ENCODE results near the gene SHANK2. TPM values are rescaled to one million over a fixed set of nuclear protein-coding genes. Genes with fewer than 3 reads are reported as not detected.

SHANK2 gene
- polyA plus RNA-seq, 1 donor from 2014 or later = 13.6 TPM

GRCh38 chr11:71268706-71269321 is 16.4 kb upstream of the SHANK2 start:
- Histone ChIP-seq H3K9me3 (ENCODE audit: low read length) (no peaks in the 10 kb centered on the region), H3K9ac (ENCODE audit: low read length) (no peak overlapping the region), H3K9me2 (ENCODE audit: insufficient read depth, low read length) (no peaks in the 10 kb centered on the region), H3K27me3 (ENCODE audit: insufficient read depth, low read depth, low read length) (no peaks in the 10 kb centered on the region), H3K4me3 (ENCODE audit: low read length) (no peak overlapping the region), H4K20me1 (ENCODE audit: insufficient read depth) (no peaks in the 10 kb centered on the region), H3K4me2 (ENCODE audit: low read length) (no peak overlapping the region), H3K36me3 (ENCODE audit: insufficient read depth, low read length) (no peaks in the 10 kb centered on the region), H3K79me2 (replicated peaks; ENCODE audit: insufficient read depth, low read length) (no peaks in the 10 kb centered on the region), H3K27ac (ENCODE audit: low read length) (no peak overlapping the region), H3F3A (ENCODE audit: insufficient read depth, low read length, poor library complexity, severe bottlenecking) (no peaks in the 10 kb centered on the region), H2AFZ (ENCODE audit: low read depth, low read length) (no peak overlapping the region)
- no peak for TF ChIP-seq MXI1 (conservative IDR thresholded peaks at IDR 0.05; ENCODE audit: poor library complexity, severe bottlenecking)

- TF ChIP-seq MXI1 (conservative IDR thresholded peaks at IDR 0.05; ENCODE audit: poor library complexity, severe bottlenecking) (no peak), EZH2 (IDR thresholded peaks at IDR 0.05; ENCODE audit: borderline replicate concordance, insufficient read depth, low read length, poor library complexity, severe bottlenecking) (no peak), TAF1 (IDR thresholded peaks at IDR 0.05; ENCODE audit: low read depth) (no peak), EP300 (conservative IDR thresholded peaks at IDR 0.05; ENCODE audit: poor library complexity, severe bottlenecking) (no peak), SMC3 (conservative IDR thresholded peaks at IDR 0.05; ENCODE audit: poor library complexity) (no peak), RAD21 (conservative IDR thresholded peaks at IDR 0.05) (no peak), CTCF (IDR thresholded peaks at IDR 0.05; ENCODE audit: poor library complexity, severe bottlenecking) (no peak), POLR2AphosphoS5 (IDR thresholded peaks at IDR 0.05) (no peak)
- TF ChIP-seq, protein P1, sequence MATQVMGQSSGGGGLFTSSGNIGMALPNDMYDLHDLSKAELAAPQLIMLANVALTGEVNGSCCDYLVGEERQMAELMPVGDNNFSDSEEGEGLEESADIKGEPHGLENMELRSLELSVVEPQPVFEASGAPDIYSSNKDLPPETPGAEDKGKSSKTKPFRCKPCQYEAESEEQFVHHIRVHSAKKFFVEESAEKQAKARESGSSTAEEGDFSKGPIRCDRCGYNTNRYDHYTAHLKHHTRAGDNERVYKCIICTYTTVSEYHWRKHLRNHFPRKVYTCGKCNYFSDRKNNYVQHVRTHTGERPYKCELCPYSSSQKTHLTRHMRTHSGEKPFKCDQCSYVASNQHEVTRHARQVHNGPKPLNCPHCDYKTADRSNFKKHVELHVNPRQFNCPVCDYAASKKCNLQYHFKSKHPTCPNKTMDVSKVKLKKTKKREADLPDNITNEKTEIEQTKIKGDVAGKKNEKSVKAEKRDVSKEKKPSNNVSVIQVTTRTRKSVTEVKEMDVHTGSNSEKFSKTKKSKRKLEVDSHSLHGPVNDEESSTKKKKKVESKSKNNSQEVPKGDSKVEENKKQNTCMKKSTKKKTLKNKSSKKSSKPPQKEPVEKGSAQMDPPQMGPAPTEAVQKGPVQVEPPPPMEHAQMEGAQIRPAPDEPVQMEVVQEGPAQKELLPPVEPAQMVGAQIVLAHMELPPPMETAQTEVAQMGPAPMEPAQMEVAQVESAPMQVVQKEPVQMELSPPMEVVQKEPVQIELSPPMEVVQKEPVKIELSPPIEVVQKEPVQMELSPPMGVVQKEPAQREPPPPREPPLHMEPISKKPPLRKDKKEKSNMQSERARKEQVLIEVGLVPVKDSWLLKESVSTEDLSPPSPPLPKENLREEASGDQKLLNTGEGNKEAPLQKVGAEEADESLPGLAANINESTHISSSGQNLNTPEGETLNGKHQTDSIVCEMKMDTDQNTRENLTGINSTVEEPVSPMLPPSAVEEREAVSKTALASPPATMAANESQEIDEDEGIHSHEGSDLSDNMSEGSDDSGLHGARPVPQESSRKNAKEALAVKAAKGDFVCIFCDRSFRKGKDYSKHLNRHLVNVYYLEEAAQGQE (IDR thresholded peaks at IDR 0.05; ENCODE audit: borderline replicate concordance) = no peak
- H3K36me3 ChIP-seq (ENCODE audit: insufficient read depth, low read length) = no peaks in the 10 kb centered on the region
- no peaks in the 10 kb centered on the region for H3K27me3 ChIP-seq (ENCODE audit: insufficient read depth, low read depth, low read length)
- H3K27ac ChIP-seq (ENCODE audit: low read length) = no peak overlapping the region
- no peak overlapping the region for H3K4me3 ChIP-seq (ENCODE audit: low read length)
- H4K20me1 ChIP-seq (ENCODE audit: insufficient read depth) = no peaks in the 10 kb centered on the region
- H3F3A ChIP-seq (ENCODE audit: insufficient read depth, low read length, poor library complexity, severe bottlenecking) = no peaks in the 10 kb centered on the region
- H3K9me2 ChIP-seq (ENCODE audit: insufficient read depth, low read length) = no peaks in the 10 kb centered on the region
- no peak overlapping the region for H3K9ac ChIP-seq (ENCODE audit: low read length)
- no peak overlapping the region for H2AFZ ChIP-seq (ENCODE audit: low read depth, low read length)
- H3K4me2 ChIP-seq (ENCODE audit: low read length) = no peak overlapping the region
- no peaks in the 10 kb centered on the region for H3K79me2 ChIP-seq (replicated peaks; ENCODE audit: insufficient read depth, low read length)
- no peaks in the 10 kb centered on the region for H3K9me3 ChIP-seq (ENCODE audit: low read length)
Measured at GRCh38 chr11:71267807-71268421, 15.5 kb upstream of the SHANK2 start.
